ENCODE measurements around the gene TBC1D22A. TPM values are rescaled to one million over a fixed set of nuclear protein-coding genes. Genes with fewer than 3 reads are reported as not detected.

The TBC1D22A gene
- total RNA-seq, 4 donors from 2014 or later = 42.6 to 70.4 (median 55.1) TPM

GRCh38 chr22:47149976-47150375 lies 387.5 kb downstream of the TBC1D22A start:
- H3K9me3 ChIP-seq = no peaks in the 10 kb centered on the region
- H3K36me3 ChIP-seq = no peaks in the 10 kb centered on the region
- H3K4me1 ChIP-seq = no peaks in the 10 kb centered on the region
- no peak overlapping the region for H3K4me3 ChIP-seq
- DNase-seq = no peak
- TF ChIP-seq, protein P1, sequence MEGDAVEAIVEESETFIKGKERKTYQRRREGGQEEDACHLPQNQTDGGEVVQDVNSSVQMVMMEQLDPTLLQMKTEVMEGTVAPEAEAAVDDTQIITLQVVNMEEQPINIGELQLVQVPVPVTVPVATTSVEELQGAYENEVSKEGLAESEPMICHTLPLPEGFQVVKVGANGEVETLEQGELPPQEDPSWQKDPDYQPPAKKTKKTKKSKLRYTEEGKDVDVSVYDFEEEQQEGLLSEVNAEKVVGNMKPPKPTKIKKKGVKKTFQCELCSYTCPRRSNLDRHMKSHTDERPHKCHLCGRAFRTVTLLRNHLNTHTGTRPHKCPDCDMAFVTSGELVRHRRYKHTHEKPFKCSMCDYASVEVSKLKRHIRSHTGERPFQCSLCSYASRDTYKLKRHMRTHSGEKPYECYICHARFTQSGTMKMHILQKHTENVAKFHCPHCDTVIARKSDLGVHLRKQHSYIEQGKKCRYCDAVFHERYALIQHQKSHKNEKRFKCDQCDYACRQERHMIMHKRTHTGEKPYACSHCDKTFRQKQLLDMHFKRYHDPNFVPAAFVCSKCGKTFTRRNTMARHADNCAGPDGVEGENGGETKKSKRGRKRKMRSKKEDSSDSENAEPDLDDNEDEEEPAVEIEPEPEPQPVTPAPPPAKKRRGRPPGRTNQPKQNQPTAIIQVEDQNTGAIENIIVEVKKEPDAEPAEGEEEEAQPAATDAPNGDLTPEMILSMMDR (IDR thresholded peaks at IDR 0.05) = no peak
- TF ChIP-seq POLR2A (IDR thresholded peaks at IDR 0.05) = no peak
- H3K27me3 ChIP-seq = no peaks in the 10 kb centered on the region
- no peak overlapping the region for H3K27ac ChIP-seq

DNA sequence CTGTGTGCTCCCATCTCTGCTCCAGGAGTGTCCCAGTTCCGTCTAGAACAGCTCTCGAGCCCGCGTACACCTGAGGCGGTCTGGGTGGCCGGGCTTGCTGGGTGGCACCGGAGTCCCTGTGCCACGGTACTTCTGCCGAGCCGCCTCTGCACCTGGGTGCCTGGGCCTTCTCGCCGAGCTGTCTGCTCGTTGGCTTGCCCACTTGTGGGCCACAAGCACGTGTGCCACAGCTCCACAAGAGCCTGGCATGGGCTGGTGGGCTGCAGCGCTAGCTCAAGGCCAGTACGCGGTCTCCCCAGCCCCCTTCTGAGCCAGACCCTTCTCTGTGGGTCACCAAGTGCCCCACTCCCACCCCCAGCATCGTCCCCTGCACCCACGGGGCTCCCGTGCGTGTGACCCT lies 388.0 kb downstream of the TBC1D22A start:
- H3K4me1 ChIP-seq = no peaks in the 10 kb centered on the region
- H3K36me3 ChIP-seq = no peaks in the 10 kb centered on the region
- no peaks in the 10 kb centered on the region for H3K27me3 ChIP-seq
- H3K9me3 ChIP-seq = no peaks in the 10 kb centered on the region
- no peak overlapping the region for H3K27ac ChIP-seq
- no peak for TF ChIP-seq POLR2A (IDR thresholded peaks at IDR 0.05)
- TF ChIP-seq, protein P1 (IDR thresholded peaks at IDR 0.05) = no peak
- no peak overlapping the region for H3K4me3 ChIP-seq
- DNase-seq = no peak

GRCh38 chr22:47151064-47151463 lies 388.6 kb downstream of the TBC1D22A start:
- no peaks in the 10 kb centered on the region for H3K9me3 ChIP-seq
- H3K36me3 ChIP-seq = no peaks in the 10 kb centered on the region
- H3K4me3 ChIP-seq = no peak overlapping the region
- no peaks in the 10 kb centered on the region for H3K4me1 ChIP-seq
- TF ChIP-seq, protein P1 (IDR thresholded peaks at IDR 0.05) = no peak
- no peak for TF ChIP-seq POLR2A (IDR thresholded peaks at IDR 0.05)
- no peak overlapping the region for H3K27ac ChIP-seq
- no peak for DNase-seq
- H3K27me3 ChIP-seq = no peaks in the 10 kb centered on the region

- no peaks in the 10 kb centered on the region for H3K4me1 ChIP-seq
- no peaks in the 10 kb centered on the region for H3K9me3 ChIP-seq
- TF ChIP-seq, protein P1 (IDR thresholded peaks at IDR 0.05) = no peak
- no peak for TF ChIP-seq POLR2A (IDR thresholded peaks at IDR 0.05)
- H3K27me3 ChIP-seq = no peaks in the 10 kb centered on the region
- no peak overlapping the region for H3K27ac ChIP-seq
- H3K36me3 ChIP-seq = no peaks in the 10 kb centered on the region
- no peak for DNase-seq
- no peak overlapping the region for H3K4me3 ChIP-seq
These were observed 389.0 kb downstream of the TBC1D22A start for GRCh38 chr22:47151490-47151889.

DNA sequence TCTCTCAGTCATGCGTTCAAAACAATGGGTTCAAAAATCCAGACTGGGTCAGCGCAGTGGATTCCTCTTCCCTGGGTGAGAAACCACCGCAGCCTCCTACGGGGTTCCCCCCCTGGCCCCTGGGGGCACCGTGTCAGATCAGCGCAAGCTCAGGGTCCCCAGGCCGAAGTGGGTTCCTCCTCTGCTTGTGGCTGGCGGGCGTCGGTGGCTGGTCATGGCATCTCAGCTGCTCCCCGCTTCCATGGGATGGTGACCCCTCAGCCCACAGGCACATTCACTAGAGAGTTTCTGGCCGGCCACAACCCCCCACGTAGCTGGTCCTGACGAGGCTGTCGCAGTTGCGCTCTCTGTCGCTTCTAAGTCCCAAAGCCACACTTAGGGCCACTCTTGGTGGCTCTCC lies 389.8 kb downstream of the TBC1D22A start:
- TF ChIP-seq, protein P1 (IDR thresholded peaks at IDR 0.05) = no peak
- no peak for TF ChIP-seq POLR2A (IDR thresholded peaks at IDR 0.05)
- Histone ChIP-seq H3K4me1 (no peaks in the 10 kb centered on the region), H3K27ac (no peak overlapping the region), H3K9me3 (no peaks in the 10 kb centered on the region), H3K4me3 (no peak overlapping the region), H3K27me3 (no peaks in the 10 kb centered on the region), H3K36me3 (no peaks in the 10 kb centered on the region)
- no peak for DNase-seq

GRCh38 chr22:47152938-47153337 lies 390.5 kb downstream of the TBC1D22A start:
- Histone ChIP-seq H3K4me1 (no peaks in the 10 kb centered on the region), H3K4me3 (no peak overlapping the region), H3K27ac (no peak overlapping the region), H3K36me3 (no peaks in the 10 kb centered on the region), H3K27me3 (no peaks in the 10 kb centered on the region), H3K9me3 (no peaks in the 10 kb centered on the region)
- TF ChIP-seq, protein P1 (IDR thresholded peaks at IDR 0.05) = no peak
- no peak for TF ChIP-seq POLR2A (IDR thresholded peaks at IDR 0.05)
- no peak for DNase-seq

Measured in Peyer's patch (tissue), 4 donors.